HepG2 (cell line): ENCODE results near the gene COPS8.

Experiments
- ASH2L ChIP-seq: fragments of 300-600, 200-600 bp; sonication (generic); IDR thresholded peaks from 2 replicates; pipeline ENCODE4 v1.7.0; 2017; ENCODE audit warnings: low read depth, mild to moderate bottlenecking, moderate library complexity, mixed read lengths, low read length; ENCODE audit not compliant: insufficient read length
- CC2D1A ChIP-seq: sonication (generic); formaldehyde crosslinking; IDR thresholded peaks from 2 replicates; pipeline ENCODE4 v1.8.1; 2023; ENCODE audit warnings: mild to moderate bottlenecking, missing genetic modification reagents
- EP300 ChIP-seq, 3 experiments: sonication (generic) in 1 of 3; formaldehyde crosslinking in 1 of 3; IDR thresholded peaks; 2 replicates each; pipeline versions ENCODE4 v1.5.1 to v1.6.1; 2011 to 2020; ENCODE audit warnings: low read depth in 2 of 3, low read length in 2 of 3, borderline replicate concordance in 1 of 3, improper control_type of control experiment in 1 of 3, mild to moderate bottlenecking in 1 of 3, missing genetic modification reagents in 1 of 3, moderate library complexity in 1 of 3
- HOXA9 ChIP-seq: sonication (generic); formaldehyde crosslinking; IDR thresholded peaks from 2 replicates; pipeline ENCODE4 v1.8.1; 2022; ENCODE audit warnings: missing genetic modification reagents, mild to moderate bottlenecking, moderate library complexity, borderline replicate concordance
- JUND ChIP-seq: sonication (generic); formaldehyde crosslinking; IDR thresholded peaks from 2 replicates; pipeline ENCODE4 v1.8.0; 2022; ENCODE audit warnings: mild to moderate bottlenecking, missing genetic modification reagents
- RAD21 ChIP-seq: fragments of 450-650 bp; formaldehyde crosslinking; IDR thresholded peaks from 2 replicates; pipeline ENCODE4 v1.5.0; 2020; ENCODE audit warnings: mild to moderate bottlenecking
- SPEN ChIP-seq: sonication (generic); formaldehyde crosslinking; IDR thresholded peaks from 2 replicates; pipeline ENCODE4 v1.5.1; 2020; ENCODE audit warnings: low read depth, mild to moderate bottlenecking, missing genetic modification reagents
- ZIK1 ChIP-seq: sonication (generic); formaldehyde crosslinking; IDR thresholded peaks from 2 replicates; pipeline ENCODE4 v1.5.0; 2020; ENCODE audit warnings: mild to moderate bottlenecking, low read depth, missing genetic modification reagents, borderline replicate concordance
- ZNF124 ChIP-seq: sonication (generic); formaldehyde crosslinking; IDR thresholded peaks from 2 replicates; pipeline ENCODE4 v1.4.0; 2020; ENCODE audit warnings: missing genetic modification reagents
- ZNF274 ChIP-seq: sonication (generic); formaldehyde crosslinking; IDR thresholded peaks from 2 replicates; pipeline ENCODE4 v1.5.1; 2020; ENCODE audit warnings: mild to moderate bottlenecking, missing genetic modification reagents
- ZNF737 ChIP-seq: sonication (generic); formaldehyde crosslinking; IDR thresholded peaks from 2 replicates; pipeline ENCODE4 v1.5.0; 2020; ENCODE audit warnings: missing genetic modification reagents, mild to moderate bottlenecking, borderline replicate concordance
- TF ChIP-seq, protein P1 (sequence below): sonication (generic); formaldehyde crosslinking; IDR thresholded peaks from 2 replicates; pipeline ENCODE4 v1.5.0; 2020; ENCODE audit warnings: mild to moderate bottlenecking, missing genetic modification reagents, borderline replicate concordance
- TF ChIP-seq, protein P2 (sequence below): sonication (generic); formaldehyde crosslinking; IDR thresholded peaks from 2 replicates; pipeline ENCODE4 v1.5.0; 2020; ENCODE audit warnings: mild to moderate bottlenecking, missing genetic modification reagents, moderate library complexity
- TF ChIP-seq, protein P3 (sequence below): sonication (generic); formaldehyde crosslinking; IDR thresholded peaks from 2 replicates; pipeline ENCODE4 v1.5.1; 2020; ENCODE audit warnings: mild to moderate bottlenecking, moderate library complexity, missing genetic modification reagents

DNA sequence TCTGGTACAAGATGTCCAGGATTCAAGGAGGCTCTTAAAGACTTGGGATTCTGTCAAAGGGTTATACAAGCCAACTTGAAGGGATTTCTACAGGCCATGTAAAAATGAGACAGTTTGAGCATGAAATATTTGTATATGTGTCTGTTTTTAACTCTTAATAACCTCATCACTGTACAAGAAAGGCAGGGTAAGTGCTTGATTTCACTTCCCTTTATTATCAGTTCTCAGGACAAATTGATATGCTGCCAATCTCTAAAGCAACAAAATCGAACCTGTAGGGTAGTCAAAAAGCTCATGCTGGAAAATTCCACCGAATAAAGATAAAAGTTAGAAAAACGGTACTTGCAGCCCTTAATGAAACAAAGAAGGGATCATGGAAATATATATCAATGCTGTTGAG is 14.1 kb downstream of the COPS8 start:
- TF ChIP-seq EP300 (IDR thresholded peaks at IDR 0.05; ENCODE audit: low read depth in 2 of 2, low read length in 2 of 2) (no peak), EP300 (CRISPR knock-in tag; IDR thresholded peaks at IDR 0.05; ENCODE audit: borderline replicate concordance) (no peak), ZNF124 (CRISPR knock-in tag) (no peak), JUND (no peak), ASH2L (no peak), RAD21 (no peak), ZNF737 (no peak), HOXA9 (no peak), ZNF274 (CRISPR knock-in tag) (no peak), ZIK1 (CRISPR knock-in tag) (no peak), CC2D1A (CRISPR knock-in tag) (no peak), SPEN (CRISPR knock-in tag) (no peak)
- TF ChIP-seq, protein P1, sequence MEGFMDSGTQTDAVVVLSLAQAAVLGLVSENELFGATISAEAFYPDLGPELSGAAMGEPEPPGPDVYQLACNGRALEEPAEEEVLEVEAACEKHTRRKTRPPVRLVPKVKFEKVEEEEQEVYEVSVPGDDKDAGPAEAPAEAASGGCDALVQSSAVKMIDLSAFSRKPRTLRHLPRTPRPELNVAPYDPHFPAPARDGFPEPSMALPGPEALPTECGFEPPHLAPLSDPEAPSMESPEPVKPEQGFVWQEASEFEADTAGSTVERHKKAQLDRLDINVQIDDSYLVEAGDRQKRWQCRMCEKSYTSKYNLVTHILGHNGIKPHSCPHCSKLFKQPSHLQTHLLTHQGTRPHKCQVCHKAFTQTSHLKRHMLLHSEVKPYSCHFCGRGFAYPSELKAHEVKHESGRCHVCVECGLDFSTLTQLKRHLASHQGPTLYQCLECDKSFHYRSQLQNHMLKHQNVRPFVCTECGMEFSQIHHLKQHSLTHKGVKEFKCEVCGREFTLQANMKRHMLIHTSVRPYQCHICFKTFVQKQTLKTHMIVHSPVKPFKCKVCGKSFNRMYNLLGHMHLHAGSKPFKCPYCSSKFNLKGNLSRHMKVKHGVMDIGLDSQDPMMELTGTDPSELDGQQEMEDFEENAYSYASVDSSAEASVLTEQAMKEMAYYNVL, result no peak
- TF ChIP-seq, protein P2, sequence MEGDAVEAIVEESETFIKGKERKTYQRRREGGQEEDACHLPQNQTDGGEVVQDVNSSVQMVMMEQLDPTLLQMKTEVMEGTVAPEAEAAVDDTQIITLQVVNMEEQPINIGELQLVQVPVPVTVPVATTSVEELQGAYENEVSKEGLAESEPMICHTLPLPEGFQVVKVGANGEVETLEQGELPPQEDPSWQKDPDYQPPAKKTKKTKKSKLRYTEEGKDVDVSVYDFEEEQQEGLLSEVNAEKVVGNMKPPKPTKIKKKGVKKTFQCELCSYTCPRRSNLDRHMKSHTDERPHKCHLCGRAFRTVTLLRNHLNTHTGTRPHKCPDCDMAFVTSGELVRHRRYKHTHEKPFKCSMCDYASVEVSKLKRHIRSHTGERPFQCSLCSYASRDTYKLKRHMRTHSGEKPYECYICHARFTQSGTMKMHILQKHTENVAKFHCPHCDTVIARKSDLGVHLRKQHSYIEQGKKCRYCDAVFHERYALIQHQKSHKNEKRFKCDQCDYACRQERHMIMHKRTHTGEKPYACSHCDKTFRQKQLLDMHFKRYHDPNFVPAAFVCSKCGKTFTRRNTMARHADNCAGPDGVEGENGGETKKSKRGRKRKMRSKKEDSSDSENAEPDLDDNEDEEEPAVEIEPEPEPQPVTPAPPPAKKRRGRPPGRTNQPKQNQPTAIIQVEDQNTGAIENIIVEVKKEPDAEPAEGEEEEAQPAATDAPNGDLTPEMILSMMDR (CRISPR knock-in tag), result no peak
- TF ChIP-seq, protein P3, sequence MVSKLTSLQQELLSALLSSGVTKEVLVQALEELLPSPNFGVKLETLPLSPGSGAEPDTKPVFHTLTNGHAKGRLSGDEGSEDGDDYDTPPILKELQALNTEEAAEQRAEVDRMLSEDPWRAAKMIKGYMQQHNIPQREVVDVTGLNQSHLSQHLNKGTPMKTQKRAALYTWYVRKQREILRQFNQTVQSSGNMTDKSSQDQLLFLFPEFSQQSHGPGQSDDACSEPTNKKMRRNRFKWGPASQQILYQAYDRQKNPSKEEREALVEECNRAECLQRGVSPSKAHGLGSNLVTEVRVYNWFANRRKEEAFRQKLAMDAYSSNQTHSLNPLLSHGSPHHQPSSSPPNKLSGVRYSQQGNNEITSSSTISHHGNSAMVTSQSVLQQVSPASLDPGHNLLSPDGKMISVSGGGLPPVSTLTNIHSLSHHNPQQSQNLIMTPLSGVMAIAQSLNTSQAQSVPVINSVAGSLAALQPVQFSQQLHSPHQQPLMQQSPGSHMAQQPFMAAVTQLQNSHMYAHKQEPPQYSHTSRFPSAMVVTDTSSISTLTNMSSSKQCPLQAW (CRISPR knock-in tag), result no peak
